Glutamatergic neuron (in vitro differentiated cells): Measurements from ENCODE around the gene TULP1. TPM values are rescaled to one million over a fixed set of nuclear protein-coding genes. Genes with fewer than 3 reads are reported as not detected.

ENCODE experiments used
- DNase-seq: peaks from one replicate; pipeline ENCODE4 v3.0.0; 2022
- H3K27ac Mint-ChIP-seq: one replicate; pipeline ENCODE4 v1.8.0; 2020; ENCODE audit warnings: mild to moderate bottlenecking, mixed read lengths, inconsistent platforms; ENCODE audit not compliant: unreplicated experiment
- H3K27me3 Mint-ChIP-seq: one replicate; pipeline ENCODE4 v1.8.0; 2020; ENCODE audit warnings: mild to moderate bottlenecking, moderate library complexity, mixed read lengths, inconsistent platforms; ENCODE audit not compliant: unreplicated experiment
- H3K36me3 Mint-ChIP-seq: one replicate; pipeline ENCODE4 v1.8.0; 2020; ENCODE audit warnings: mild to moderate bottlenecking, mixed read lengths, inconsistent platforms; ENCODE audit not compliant: unreplicated experiment
- H3K4me1 Mint-ChIP-seq: one replicate; pipeline ENCODE4 v1.8.0; 2020; ENCODE audit warnings: mild to moderate bottlenecking, low read depth, mixed read lengths, inconsistent platforms; ENCODE audit not compliant: unreplicated experiment
- H3K4me3 Mint-ChIP-seq: one replicate; pipeline ENCODE4 v1.8.0; 2020; ENCODE audit warnings: mild to moderate bottlenecking, mixed read lengths, inconsistent platforms; ENCODE audit not compliant: unreplicated experiment
- H3K9me3 Mint-ChIP-seq: one replicate; pipeline ENCODE4 v1.8.0; 2020; ENCODE audit warnings: mild to moderate bottlenecking, moderate library complexity, mixed read lengths, inconsistent platforms; ENCODE audit not compliant: unreplicated experiment
- CTCF ChIP-seq: fragments of 200-600 bp; sonication (generic); IDR thresholded peaks from one replicate; pipeline ENCODE4 v1.5.0; 2021; ENCODE audit not compliant: partially characterized antibody, unreplicated experiment
- microRNA-seq: library from miRNA; unstranded; fragments of <30 nt; microRNA quantifications from one replicate; pipeline ENCODE4, GENCODE V29; 2020; ENCODE audit not compliant: unreplicated experiment
- total RNA-seq: library from RNA; stranded (reverse); fragmentation: NEBNext Ultra II Directional; extraction: Animal tissue kit (Norgen Biotek cat#: 25700); gene quantifications from one replicate; pipeline ENCODE4 v1.2.1, GENCODE V29; 2021; ENCODE audit not compliant: unreplicated experiment

Gene TULP1
- total RNA-seq, 1 donor from 2014 or later, result not detected

GRCh38 chr6:35452183-35453090 lies 60.3 kb downstream of the TULP1 start, which contains the start of gene FANCE:
TSS of gene FANCE (plus strand) at chr6:35452338. CDS start at chr6:35452546, 208 bp downstream.
- H3K4me3 Mint-ChIP-seq, result peak within 1 kb of the TSS; percentile 83
- H3K4me1 Mint-ChIP-seq, result peaks cover 25% of the 10 kb centered on the region
- H3K27ac Mint-ChIP-seq, result peak within 1 kb of the TSS; percentile 73
- H3K36me3 Mint-ChIP-seq, result no peaks in the 10 kb centered on the region
- H3K27me3 Mint-ChIP-seq, result peaks cover 8% of the 10 kb centered on the region
- peaks cover 10% of the 10 kb centered on the region for H3K9me3 Mint-ChIP-seq
- TF ChIP-seq CTCF, result no peak
- DNase-seq, result peak; percentile 100

GRCh38 chr6:35451354-35452182 lies 61.1 kb downstream of the TULP1 start:
- peaks cover 10% of the 10 kb centered on the region for H3K9me3 Mint-ChIP-seq
- peak overlapping the region; percentile 83 for H3K4me3 Mint-ChIP-seq
- no peaks in the 10 kb centered on the region for H3K36me3 Mint-ChIP-seq
- peaks cover 29% of the 10 kb centered on the region for H3K4me1 Mint-ChIP-seq
- DNase-seq, result no peak
- no peak for TF ChIP-seq CTCF
- peaks cover 8% of the 10 kb centered on the region for H3K27me3 Mint-ChIP-seq
- H3K27ac Mint-ChIP-seq, result no peak overlapping the region

GRCh38 chr6:35449287-35449881 lies 63.3 kb downstream of the TULP1 start:
- peak; percentile 63 for TF ChIP-seq CTCF
- H3K36me3 Mint-ChIP-seq, result no peaks in the 10 kb centered on the region
- H3K4me1 Mint-ChIP-seq, result peaks cover 14% of the 10 kb centered on the region
- H3K9me3 Mint-ChIP-seq, result peaks cover 10% of the 10 kb centered on the region
- peaks cover 2% of the 10 kb centered on the region for H3K27me3 Mint-ChIP-seq
- H3K4me3 Mint-ChIP-seq, result no peak overlapping the region
- no peak overlapping the region for H3K27ac Mint-ChIP-seq
- DNase-seq, result no peak

GRCh38 chr6:35448191-35448590 lies 64.5 kb downstream of the TULP1 start:
- TF ChIP-seq CTCF, result no peak
- peak overlapping the region; percentile 14 for H3K4me3 Mint-ChIP-seq
- no peaks in the 10 kb centered on the region for H3K27me3 Mint-ChIP-seq
- H3K36me3 Mint-ChIP-seq, result no peaks in the 10 kb centered on the region
- peak; percentile 70 for DNase-seq
- H3K4me1 Mint-ChIP-seq, result peaks cover 12% of the 10 kb centered on the region
- peaks cover 7% of the 10 kb centered on the region for H3K9me3 Mint-ChIP-seq
- H3K27ac Mint-ChIP-seq, result peak overlapping the region; percentile 85

Small RNAs within 50 kb of the gene (microRNA-seq; reads per million reads assigned to microRNA genes)
- gene MIR7111, result 9.8 reads per million, percentile 47 among the genes with 10 or more reads in this experiment

Other genes starting within 250 kb of the TULP1 start
- 1.8 TPM for gene DEF6, start 215.1 kb downstream of the TULP1 start, total RNA-seq
- 37.5 TPM for gene PPARD, start 170.3 kb downstream of the TULP1 start, total RNA-seq
- gene FANCE, start 60.6 kb downstream of the TULP1 start, total RNA-seq, result 33.4 TPM
- 690 TPM for gene RPL10A, start 44.5 kb downstream of the TULP1 start, total RNA-seq
- gene TEAD3, start 15.8 kb downstream of the TULP1 start, total RNA-seq, result 50.0 TPM
- gene FKBP5, start 176.0 kb upstream of the TULP1 start, total RNA-seq, result 10.6 TPM
- gene ARMC12, start 224.1 kb upstream of the TULP1 start, total RNA-seq, result 2.6 TPM